ENCODE data around the gene IKBKE.

Gene IKBKE

GRCh38 chr1:206529425-206529824, 59.1 kb downstream of the IKBKE start:
- Histone ChIP-seq H2AFZ (no peak overlapping the region), H3K9me3 (ENCODE audit: control insufficient read depth, low read length) (no peaks in the 10 kb centered on the region), H3K79me2 (no peaks in the 10 kb centered on the region), H3K4me3 (ENCODE audit: low read depth, low read length) (no peak overlapping the region), H3K36me3 (ENCODE audit: control insufficient read depth, insufficient read depth, low read length) (no peaks in the 10 kb centered on the region), H3K4me1 (no peaks in the 10 kb centered on the region), H3K4me2 (ENCODE audit: low read length) (no peak overlapping the region), H3K27me3 (ENCODE audit: control insufficient read depth, insufficient read depth, low read length) (no peaks in the 10 kb centered on the region), H3K9ac (no peak overlapping the region), H3K27ac (no peak overlapping the region)
- TF ChIP-seq CTCF (IDR thresholded peaks at IDR 0.05): no peak

GRCh38 chr1:206532368-206532767, 62.1 kb downstream of the IKBKE start:
- H3K4me2 ChIP-seq (ENCODE audit: low read length): no peak overlapping the region
- no peak overlapping the region for H3K27ac ChIP-seq
- H2AFZ ChIP-seq: no peak overlapping the region
- H3K4me3 ChIP-seq (ENCODE audit: low read depth, low read length): no peak overlapping the region
- H3K9ac ChIP-seq: no peak overlapping the region
- no peaks in the 10 kb centered on the region for H3K4me1 ChIP-seq
- no peaks in the 10 kb centered on the region for H3K79me2 ChIP-seq
- no peaks in the 10 kb centered on the region for H3K36me3 ChIP-seq (ENCODE audit: control insufficient read depth, insufficient read depth, low read length)
- no peaks in the 10 kb centered on the region for H3K27me3 ChIP-seq (ENCODE audit: control insufficient read depth, insufficient read depth, low read length)
- H3K9me3 ChIP-seq (ENCODE audit: control insufficient read depth, low read length): no peaks in the 10 kb centered on the region
- TF ChIP-seq CTCF (IDR thresholded peaks at IDR 0.05): no peak

GRCh38 chr1:206534552-206534951, 64.3 kb downstream of the IKBKE start:
- Histone ChIP-seq H3K9ac (no peak overlapping the region), H3K27ac (no peak overlapping the region), H2AFZ (no peak overlapping the region), H3K4me1 (no peaks in the 10 kb centered on the region), H3K27me3 (ENCODE audit: control insufficient read depth, insufficient read depth, low read length) (no peaks in the 10 kb centered on the region), H3K9me3 (ENCODE audit: control insufficient read depth, low read length) (no peaks in the 10 kb centered on the region), H3K36me3 (ENCODE audit: control insufficient read depth, insufficient read depth, low read length) (no peaks in the 10 kb centered on the region), H3K4me2 (ENCODE audit: low read length) (no peak overlapping the region), H3K79me2 (no peaks in the 10 kb centered on the region), H3K4me3 (ENCODE audit: low read depth, low read length) (no peak overlapping the region)
- TF ChIP-seq CTCF (IDR thresholded peaks at IDR 0.05): no peak

GRCh38 chr1:206535853-206536188, 65.5 kb downstream of the IKBKE start:
- no peak overlapping the region for H3K27ac ChIP-seq
- no peaks in the 10 kb centered on the region for H3K27me3 ChIP-seq (ENCODE audit: control insufficient read depth, insufficient read depth, low read length)
- no peaks in the 10 kb centered on the region for H3K4me1 ChIP-seq
- H3K36me3 ChIP-seq (ENCODE audit: control insufficient read depth, insufficient read depth, low read length): no peaks in the 10 kb centered on the region
- H2AFZ ChIP-seq: no peak overlapping the region
- H3K4me2 ChIP-seq (ENCODE audit: low read length): no peak overlapping the region
- H3K9ac ChIP-seq: no peak overlapping the region
- no peaks in the 10 kb centered on the region for H3K79me2 ChIP-seq
- H3K9me3 ChIP-seq (ENCODE audit: control insufficient read depth, low read length): no peaks in the 10 kb centered on the region
- no peak for TF ChIP-seq CTCF (IDR thresholded peaks at IDR 0.05)
- no peak overlapping the region for H3K4me3 ChIP-seq (ENCODE audit: low read depth, low read length)

- Histone ChIP-seq H3K4me2 (ENCODE audit: low read length) (no peak overlapping the region), H3K79me2 (no peaks in the 10 kb centered on the region), H3K9me3 (ENCODE audit: control insufficient read depth, low read length) (no peaks in the 10 kb centered on the region), H3K36me3 (ENCODE audit: control insufficient read depth, insufficient read depth, low read length) (no peaks in the 10 kb centered on the region), H3K27ac (no peak overlapping the region), H3K4me1 (no peaks in the 10 kb centered on the region), H3K9ac (no peak overlapping the region), H3K4me3 (ENCODE audit: low read depth, low read length) (no peak overlapping the region), H2AFZ (no peak overlapping the region), H3K27me3 (ENCODE audit: control insufficient read depth, insufficient read depth, low read length) (no peaks in the 10 kb centered on the region)
- no peak for TF ChIP-seq CTCF (IDR thresholded peaks at IDR 0.05)
These were observed 66.9 kb downstream of the IKBKE start for GRCh38 chr1:206537141-206537540.

All from parathyroid adenoma (tissue), 2 donors.